GM19397 (cell line): Measurements from ENCODE around the gene HOXA5.

Experiments
- ATAC-seq: cut with Tn5 transposase; IDR thresholded peaks from one replicate; pipeline ENCODE4 v1.9.1; 2021; ENCODE audit warnings: mild to moderate bottlenecking, moderate library complexity; ENCODE audit not compliant: unreplicated experiment

HOXA5 gene

DNA sequence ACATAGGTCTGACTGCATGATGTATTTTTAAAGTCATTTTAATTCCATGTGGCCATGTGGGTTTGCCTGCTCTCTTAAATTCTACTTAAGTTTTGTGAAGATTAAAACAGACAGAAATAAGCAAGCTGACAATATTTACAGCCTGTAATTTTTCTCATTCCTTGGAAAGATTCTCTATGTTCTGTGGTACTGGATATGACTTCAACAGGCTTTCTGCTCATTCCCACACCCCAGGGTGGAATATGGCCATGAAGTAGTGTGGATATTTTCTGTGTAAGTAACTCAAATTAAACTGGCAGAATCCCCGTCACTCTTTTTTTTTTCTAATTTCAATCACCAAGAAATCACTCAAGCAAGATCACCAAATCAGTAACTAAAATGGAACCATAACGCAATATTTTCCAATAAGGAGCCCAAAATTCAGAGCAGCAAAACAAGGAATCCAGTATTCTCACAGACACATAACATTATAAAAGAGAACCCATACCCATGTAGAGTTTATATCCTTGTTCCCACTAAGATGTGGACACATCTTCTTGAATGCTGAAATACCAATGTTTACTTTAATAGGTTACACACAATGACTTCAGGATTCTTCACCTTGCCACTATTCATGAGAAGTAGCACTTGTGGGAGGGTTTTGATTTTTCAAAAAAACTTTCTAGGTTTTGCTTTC is 5.7 kb downstream of the HOXA5 start:
- no peak for ATAC-seq

DNA sequence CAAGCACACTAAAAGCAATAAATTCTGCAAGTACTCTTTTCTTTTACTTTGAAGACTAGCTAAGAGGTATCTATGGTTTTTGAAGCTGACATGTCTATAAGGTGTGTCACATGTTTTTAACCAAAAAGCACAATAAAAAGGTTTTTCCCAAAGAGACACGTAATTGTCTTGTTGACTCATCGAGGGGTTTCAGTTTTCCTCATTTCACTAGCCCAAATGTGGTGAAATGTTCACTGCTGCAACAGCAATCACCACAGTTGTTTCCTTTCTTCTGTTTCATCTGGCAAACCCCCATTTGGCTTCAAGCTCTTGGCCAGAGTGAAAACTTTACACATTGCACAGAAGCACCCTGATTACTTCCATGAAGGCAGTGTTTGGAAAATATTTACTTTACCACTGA is 9.1 kb downstream of the HOXA5 start:
- no peak for ATAC-seq

DNA sequence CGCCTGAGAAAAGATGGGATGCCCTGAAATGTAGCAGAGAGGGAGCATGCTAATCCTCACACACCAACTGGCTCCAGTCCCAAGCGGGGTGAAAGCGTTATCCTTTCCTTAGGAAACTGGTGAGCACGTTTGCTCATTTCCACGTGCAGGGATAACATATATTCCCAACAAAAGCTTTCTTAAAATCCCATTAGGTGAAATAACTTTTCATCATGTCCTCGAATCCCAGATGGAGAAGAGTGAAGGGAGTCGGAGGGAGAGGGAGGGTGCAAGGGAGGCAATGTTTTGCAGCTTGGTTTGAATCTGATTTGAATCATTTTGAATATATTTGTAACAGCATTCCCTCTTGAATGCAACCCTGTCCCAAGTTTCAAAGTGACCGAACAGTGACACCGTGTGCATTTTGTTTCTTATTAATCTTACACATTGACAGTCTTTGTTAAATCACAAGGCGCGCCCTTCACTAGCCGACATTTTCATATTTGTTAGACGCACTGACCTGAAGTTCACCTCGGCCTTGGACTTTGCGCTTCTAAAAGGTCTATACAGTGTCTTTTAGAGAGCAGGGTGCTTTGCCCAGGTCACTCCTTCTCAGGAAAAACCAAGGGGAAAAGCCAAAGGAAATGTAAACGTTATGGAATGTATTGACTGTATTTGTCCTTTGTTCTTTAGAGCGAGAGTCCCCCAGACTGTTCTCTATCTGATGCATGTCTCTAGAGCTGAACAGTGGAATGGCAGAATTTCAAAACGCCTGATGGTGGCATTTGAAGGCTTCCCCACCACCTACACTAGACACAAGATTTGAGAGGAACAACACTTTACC is 9.9 kb downstream of the HOXA5 start:
- ATAC-seq = no peak

DNA sequence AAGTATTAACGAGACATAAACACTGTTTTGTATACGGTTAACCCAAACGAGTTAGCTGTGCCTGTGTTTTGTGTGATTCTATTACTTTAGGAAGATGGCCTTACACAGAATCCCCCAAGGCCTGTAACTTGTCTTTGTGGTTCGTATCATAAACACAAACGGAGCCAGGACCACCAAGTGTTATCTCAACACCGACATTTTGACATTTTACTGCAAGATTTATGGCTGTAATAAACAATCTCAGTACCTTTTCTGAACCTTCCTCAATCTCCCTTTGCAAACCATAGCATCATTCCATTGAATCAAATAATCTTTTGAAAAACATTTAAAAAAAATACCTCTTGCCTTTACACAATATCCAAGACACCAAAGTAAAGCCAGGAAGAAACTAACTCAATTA is 10.5 kb downstream of the HOXA5 start:
- no peak for ATAC-seq

- ATAC-seq = no peak
Observed at GRCh38 chr7:27132214-27132613, 11.3 kb downstream of the HOXA5 start.

DNA sequence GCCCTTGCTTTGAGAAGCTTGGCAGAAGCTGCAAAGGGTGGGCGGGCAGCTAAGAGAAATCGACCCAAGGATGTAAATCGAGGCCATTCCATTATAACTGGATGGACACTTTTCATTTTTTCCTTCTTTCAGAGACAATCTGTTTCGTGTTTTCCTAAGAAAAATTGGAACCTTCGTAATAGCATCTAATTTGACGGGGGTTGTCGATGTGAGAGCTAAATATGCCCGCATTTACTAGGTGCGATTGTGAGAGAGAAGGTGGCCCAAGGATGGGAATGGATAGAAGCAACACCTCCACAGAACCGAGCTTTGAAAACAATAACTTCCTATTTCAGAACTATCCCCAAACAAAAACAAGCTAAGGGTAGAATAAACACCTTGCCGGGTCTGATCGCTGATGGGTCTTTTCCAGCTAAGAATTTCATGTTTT is 12.1 kb downstream of the HOXA5 start:
- ATAC-seq = no peak

DNA sequence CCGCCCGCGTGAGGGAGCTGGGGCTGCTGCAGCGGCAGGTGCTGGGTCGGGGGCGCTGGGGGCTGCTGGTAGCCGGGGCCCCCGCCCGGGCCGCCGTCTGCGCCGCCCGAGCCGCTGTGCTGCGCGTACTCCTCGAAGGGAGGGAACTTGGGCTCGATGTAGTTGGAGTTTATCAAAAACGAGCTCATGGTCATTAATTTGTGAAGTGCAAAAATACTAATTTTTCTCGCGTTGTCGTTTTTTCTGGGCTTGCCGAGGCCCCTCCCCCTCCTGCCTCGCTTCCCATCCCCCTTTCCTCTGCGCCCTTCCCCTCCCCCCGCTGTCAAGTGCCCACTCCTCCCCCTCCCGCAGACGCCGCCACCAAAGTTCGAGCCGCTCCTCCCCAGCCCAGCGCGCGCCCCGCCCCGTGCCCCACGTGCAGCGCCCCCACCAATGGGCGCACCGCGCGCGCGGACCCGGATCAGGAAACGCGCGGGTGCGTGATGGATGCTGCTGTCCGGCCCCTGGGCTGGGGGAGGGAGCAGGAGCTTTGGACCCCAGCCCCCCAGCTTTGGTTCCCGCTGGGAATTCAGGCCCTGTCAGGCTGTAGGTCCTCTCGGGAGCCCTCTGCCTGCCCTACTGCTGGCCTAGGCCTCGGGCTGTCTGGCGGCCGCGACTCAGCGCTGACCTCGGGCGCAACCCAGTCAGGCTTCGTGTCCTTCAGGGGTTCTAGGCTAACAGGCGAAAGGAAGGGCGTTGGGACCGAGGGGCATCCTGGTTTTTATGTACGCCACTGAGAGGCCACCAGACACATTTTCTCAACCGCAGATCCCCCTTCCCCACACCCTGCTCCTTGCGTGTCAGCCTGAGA is 12.7 kb downstream of the HOXA5 start, which contains the start of gene HOXA4:
HOXA4 (minus strand) TSS at position 218 of the 850 bp plus-strand sequence; CDS start at position 194, 24 bp downstream.
- ATAC-seq = no peak

DNA sequence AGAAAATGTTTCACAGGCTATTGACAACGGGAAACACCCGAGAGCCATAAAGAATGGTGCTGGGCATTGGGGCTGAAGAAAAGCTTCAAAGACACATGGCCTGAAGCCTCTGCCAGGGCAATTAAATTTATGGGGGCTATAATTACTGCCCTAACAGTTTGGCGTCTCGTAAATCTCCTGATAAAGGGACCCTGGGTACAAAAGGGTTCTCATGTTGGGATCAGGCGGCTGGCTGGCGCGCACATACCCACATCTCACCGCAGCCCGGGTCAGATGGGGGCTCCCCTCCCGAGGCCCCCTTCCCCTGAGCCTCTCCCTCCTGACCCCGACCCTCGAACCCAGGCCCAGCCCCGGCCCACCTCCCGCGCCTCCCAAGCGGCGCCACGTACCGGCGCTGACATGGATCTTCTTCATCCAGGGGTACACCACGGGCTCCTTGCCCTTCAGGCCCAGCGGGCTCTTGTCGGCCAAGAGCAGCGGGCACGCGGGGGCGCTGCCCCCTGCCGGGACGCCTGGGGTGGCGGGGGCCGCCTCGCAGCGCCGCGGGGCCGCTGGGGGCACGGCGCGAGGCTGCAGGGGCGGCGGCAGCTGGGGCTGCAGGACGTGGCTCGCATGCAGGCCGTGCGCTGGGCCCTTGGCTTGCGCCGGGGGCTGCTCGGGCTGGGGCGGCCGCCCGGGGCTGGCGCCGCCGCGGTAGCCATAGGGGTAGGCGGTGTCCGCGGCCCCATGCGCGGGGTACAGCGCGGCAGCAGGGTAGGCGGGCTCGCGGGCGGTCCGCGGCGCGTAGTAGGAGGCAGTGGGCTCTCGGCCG is 13.5 kb downstream of the HOXA5 start:
- no peak for ATAC-seq

DNA sequence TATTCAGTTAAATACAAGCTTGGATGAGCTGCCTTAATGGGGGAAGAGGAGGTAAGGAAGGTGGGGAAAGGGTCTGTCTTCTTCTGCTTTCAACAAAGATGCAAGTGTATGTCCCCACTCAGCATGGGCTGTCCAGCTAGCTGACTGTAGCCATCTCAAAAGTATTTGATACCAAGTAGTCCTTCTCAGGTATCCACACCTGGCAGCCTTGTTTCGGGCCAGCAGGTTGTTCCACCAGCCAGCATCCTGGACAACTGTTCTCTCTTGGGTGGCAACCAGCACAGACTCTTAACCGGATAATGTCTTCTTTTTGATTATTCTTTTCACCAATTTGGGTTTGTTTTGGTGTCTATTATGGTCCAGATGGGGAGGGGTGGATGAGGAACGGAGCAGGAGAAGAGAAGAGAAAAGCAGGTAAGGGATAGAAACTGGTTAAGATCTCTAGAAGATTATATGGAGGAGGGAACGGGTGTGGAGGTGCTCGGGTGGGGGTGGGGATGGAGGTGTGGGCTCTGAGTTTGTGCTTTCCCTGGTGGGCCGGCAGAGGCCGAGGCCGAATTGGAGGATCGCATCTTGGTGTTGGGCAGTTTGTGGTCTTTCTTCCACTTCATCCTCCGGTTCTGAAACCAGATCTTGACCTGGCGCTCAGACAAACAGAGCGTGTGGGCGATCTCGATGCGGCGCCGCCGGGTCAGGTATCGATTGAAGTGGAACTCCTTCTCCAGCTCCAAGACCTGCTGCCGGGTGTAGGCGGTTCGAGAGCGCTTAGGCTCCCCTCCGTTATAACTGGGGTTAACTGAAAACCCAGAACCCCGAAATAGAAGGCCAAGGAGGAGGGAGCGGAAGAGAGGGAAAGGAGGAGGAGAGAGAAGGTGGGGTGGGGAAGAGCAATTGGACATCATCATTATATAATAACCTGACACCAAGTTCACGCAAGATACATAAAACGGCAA is 14.4 kb downstream of the HOXA5 start:
- no peak for ATAC-seq

DNA sequence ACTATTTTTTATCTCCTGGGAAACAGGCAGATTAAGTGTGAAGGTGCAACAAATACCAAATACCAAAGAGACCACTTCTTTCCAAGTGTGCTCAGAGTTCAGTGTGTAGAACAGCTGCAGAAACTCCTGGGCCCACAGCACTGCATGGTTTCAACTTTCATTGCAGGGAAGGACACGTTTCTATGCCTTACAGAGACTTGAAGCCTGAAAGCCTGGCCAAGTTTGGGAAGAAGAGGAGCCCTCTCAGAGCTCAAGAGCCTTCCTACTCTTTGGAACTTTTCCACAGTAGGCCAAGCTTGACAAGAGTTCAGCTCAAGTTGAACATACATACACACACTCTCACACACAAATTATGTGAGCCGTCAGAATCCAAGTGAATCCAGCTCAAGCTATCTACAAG is 15.4 kb downstream of the HOXA5 start:
- ATAC-seq = no peak

GRCh38 chr7:27126596-27127327 is 16.7 kb downstream of the HOXA5 start:
- ATAC-seq = no peak

GRCh38 chr7:27125986-27126394 is 17.5 kb downstream of the HOXA5 start:
- no peak for ATAC-seq

GRCh38 chr7:27124902-27125689 is 18.4 kb downstream of the HOXA5 start:
- ATAC-seq = no peak

- no peak for ATAC-seq
Observed at GRCh38 chr7:27124096-27124901, 19.2 kb downstream of the HOXA5 start.

DNA sequence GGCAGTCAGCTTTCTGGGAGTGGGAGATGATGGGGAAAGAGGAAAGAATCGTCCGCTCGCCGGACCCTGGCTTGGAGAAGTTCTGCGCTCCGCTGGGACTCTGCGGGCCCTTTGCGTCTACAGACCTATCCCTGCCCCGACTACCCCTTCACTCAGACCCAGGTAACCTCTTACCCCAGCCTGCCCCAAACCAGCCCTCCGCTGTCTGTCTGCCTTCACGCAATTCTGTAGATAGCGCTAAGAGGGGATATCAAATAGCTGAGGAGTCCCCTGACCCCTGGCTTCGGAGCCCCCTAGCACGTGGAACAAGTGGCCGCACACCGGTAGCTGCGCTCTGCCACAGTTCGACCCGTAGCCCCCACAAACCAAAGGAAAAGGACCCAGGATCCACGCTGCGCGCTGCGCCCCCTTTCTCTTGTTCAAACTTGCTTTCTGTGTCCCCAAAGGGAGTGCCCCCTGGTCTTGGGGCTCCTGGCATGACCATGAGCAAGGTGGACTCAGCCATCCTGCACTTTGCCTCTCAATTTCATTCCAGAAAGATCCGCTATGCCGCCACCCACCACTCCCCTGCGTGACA is 19.9 kb downstream of the HOXA5 start:
- ATAC-seq = no peak

DNA sequence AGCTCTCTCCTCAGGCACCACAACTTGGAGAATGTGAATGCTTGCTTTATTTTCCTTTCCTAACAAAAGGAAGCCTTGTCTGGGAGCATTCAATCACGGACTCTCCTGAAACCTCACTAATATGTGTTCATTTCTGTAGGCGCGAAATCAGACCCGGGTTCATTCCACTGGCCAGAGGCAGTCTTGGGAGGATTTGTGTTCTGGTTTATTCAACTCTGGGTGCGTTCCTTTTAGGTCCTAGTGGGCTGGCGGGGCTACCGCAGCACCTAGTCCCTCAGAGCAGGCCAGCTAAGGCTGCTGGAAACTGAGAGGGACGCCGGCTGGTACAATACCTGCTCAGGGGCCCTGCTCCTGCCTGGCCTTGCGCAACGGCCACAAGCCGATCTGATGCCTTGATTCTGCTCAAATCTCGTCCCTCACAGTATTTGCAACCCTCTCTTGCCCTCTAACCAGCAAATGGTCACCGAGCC is 20.4 kb downstream of the HOXA5 start:
- no peak for ATAC-seq
